ENCODE results near the gene SELENBP1.
"Not testable (repeated sequence)": the region's sequence is repeated elsewhere in the genome, so short reads cannot be mapped to it uniquely, and the experiment has no call there.

The SELENBP1 gene

DNA sequence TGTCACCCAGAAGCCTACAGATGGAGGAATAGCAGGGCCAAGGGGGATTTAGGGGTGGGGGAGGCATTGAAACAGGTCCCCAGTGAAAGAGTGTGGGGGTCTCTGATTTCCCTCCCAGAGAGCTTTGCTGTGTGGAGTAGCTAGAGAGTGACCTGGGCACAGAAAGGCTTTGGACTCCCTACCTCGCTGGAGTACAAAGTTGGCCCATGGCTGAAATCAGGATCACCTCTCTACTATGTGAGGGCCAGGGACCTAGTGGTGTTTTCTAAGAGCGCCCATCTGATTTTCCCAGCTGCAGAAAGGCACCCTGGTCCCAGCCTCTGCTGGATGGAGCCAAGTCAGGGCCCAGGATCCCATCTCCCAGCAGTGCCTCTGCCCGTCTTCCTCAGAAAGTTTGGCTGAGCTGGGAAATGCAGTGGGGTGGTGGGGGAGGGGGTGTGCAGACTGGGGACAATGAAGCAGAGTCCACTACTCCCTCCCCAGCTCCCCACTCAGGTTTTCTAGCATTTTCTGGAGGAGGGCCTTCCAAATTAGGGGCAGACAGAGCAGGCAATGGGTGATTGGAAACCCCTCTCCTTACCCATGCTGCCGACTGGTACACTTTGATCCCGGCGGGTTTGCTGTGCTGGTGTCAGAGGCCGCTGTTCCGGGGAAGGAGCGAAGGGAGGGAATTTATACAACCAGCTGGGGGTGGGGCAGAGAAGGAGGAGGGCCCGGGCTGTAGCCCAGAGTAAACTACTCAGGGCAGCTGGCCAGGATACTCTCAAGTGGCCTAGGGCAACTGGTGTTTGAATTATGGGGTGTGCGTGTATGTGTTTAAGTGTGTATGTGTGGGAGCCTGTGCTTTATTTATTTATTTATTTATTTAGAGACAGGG is at the start of gene SELENBP1:
Gene SELENBP1, minus strand, starts transcription at position 648 of the 877 bp plus-strand sequence. Its CDS starts 64 bp downstream, at position 584.
- DNase-seq: no peak

DNA sequence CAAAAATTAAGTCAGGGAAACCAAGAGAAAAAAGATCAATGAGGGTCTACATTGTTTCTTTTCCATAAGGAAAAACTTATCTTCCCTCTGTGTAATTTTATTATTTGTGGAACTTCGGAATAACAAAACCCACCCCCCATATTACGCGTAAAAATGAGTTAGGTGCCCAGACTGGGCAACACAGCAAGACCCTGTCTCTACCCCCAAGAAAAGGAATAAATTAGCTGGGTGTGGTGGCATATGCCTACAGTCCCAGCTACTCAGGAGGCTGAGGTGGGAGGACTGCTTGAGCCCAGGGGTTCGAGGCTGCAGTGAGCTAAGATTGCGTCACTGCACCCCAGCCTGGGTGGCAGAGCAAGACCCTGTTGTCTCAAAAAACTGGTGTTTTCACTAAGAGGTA is 47.3 kb upstream of the SELENBP1 start:
- DNase-seq: no peak

DNA sequence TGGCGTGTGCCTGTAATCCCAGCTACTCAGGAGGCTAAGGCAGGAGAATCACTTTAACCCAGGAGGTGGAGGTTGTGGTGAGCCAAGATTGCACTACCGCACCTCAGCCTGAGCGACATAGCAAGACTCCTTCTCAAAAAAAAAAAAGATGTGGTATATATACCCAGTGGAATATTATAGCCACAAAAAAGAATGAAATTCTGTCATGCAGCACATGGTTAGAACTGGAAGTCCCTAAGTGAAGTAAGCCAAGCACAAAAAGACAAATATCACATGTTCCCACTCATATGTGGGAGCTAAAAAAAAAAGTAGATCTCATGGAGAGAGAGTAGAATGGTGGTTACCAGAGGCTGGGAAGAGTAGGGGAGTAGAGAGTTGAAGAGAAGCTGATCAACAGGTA is 45.6 kb upstream of the SELENBP1 start:
- DNase-seq: no peak

DNA sequence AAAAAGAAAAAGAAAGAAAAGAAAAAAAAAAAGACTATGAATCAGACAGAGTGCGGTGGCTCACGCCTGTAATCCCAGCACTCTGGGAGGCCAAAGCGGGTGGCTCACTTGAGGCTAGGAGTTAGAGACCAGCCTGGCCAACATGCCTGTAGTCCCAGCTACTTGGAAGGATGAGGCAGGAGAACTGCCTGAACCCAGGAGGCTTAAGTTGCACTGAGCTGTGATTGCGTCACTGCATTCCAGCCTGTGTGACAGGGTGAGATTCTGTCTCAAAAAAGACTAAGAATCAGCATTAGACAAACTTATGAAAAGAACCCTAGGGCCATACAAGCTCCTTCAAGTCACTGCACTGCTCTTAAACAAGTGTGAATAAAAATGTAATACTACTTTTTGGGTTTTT is 43.7 kb upstream of the SELENBP1 start:
- no peak for DNase-seq

DNA sequence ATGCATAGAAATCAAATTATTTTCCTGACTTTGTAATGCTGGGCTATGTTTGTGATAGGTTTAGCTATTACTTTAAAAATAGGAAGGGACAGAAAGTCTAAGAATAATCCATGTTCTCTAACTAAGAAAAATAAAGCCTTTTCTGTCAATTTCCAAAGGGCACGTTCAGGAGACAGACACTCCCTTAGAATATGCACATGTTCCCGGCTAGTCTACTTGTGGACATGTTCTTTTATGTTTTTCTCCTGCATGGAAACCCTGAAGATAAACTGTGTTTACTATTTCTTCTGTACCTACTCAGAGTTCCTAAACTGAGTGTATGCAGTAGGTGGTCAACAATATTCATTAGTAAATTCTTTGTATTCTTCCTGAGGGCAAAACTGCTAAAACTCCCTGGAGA is 39.4 kb upstream of the SELENBP1 start:
- no peak for DNase-seq

DNA sequence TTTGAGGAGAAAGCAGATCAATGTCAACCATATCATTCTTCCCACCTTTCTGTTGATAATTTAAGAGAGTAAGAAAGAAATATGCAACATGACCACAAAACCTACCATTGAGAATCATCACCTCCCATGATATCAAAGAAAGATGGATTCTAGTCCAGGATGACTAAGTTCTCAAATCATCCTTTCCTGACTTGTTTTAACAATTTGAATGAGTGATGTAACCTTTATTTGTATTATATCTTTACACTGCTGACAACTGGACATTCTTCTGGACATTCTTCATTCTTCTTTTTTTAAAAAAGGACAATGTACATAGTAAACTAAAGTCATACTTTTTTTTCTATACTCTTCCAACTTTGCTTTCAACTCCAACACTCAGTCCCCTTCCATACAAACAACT is 36.4 kb upstream of the SELENBP1 start:
- DNase-seq: no peak

DNA sequence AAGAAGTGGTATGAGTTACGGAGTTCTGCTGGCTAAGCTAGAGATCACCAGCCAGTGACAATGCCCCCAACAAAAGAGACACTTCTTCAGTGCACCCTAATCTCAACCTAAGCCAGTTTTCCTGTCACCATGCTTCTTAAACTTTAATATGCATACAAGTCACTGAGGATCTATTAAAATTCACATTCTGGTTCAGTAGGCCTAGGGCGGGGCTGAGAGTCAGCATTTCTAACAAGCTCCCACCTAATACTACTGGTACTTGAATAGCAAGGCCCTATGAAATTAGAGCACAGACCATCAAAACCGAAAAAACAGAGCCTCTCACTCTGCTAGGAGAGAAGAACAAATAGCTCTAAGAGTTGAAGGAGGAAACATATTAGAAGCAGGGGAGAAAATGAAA is 34.8 kb upstream of the SELENBP1 start:
- no peak for DNase-seq

DNA sequence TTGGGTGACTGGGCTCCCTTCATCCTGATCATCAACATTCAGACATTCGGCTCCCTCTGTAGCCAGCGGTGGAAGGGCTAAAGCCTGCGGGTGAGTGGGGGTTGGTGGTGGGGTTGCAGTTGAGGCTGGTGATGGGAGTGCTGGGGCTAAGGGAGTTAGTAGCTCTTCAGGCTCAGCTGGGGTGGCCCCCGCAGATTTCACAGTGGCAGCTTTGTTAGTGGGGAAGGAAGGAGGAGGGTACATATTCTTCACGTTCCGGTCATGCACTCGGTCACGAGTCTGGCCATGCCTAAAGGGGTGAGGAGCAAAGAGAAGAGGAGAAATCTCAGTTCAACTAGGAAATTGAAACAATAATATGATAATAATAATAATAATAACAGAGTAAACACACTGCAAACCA is 33.7 kb upstream of the SELENBP1 start:
- no peak for DNase-seq

DNA sequence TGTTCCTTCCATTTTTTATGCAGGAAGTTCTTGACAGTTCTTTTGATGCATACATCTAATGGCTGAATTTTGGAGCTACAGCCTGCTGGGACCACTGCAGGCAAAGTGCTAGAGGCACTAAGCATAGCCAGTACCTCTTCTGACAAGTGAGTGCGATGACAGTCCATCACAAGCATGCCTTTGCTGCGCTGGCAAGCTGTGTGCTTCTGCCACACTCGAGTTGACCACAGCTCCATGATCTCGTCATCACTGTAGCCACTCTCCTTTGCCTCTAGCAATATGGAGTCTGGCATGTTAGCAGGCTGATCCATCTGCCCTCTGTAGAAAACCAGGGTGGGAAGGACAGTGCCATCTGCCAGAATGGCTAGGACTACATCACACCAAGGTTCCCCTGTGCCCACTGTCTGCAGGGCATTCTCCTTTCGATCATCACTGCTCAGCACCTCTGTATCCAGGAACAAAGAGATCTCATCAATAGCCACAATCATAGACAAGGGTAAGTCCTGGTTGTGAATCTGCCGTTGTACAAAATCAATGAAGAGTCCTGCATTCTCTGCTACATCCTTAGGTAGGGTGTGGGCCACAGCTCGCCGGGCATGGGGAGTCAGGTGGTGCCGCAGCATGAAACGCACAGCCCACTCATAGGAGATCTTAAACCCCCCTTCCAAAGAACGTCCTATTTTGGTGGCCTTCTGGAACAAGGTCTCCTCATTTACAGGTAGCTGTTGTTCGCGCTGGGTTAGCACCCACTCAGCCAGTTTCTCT is 32.9 kb upstream of the SELENBP1 start:
- DNase-seq: no peak

DNA sequence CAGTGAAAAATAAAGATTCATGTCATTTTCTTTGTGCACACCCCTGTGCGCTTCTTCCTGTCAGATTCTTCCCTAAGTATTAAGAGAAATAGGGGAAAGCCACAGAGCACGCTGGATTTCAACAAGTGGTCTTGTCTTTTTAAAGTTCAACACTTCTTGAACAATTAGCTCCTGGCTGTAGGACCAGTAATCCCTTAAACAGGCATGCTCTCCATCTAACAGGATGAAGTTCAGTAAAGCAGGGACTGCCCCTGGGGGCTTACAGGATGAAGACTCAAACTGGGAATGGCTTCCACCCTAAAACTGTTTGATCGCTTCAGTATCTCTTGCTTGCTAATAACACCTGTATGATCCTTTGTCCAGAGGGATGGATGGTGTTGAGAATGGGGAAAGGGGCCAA is 31.1 kb upstream of the SELENBP1 start:
- DNase-seq: no peak

DNA sequence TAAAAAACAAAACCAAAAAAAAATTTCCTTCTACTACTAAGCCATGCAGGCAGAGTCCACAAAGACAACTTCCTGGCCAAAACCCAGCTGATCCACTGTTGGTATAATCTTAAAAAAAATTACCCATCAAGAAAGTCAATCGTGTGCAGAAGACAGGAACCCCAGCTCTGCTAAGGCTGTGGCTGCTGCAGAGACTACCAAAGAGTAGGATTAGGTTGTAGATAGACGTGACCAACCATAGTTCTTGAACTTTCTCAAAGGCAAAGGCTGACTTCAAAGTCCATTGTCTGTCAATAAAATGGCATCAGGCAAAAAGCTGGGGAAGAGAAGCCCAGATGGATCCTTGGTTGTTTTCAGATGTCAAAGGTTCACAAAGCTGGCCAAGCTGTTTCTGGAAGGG is 30.3 kb upstream of the SELENBP1 start:
- DNase-seq: no peak

DNA sequence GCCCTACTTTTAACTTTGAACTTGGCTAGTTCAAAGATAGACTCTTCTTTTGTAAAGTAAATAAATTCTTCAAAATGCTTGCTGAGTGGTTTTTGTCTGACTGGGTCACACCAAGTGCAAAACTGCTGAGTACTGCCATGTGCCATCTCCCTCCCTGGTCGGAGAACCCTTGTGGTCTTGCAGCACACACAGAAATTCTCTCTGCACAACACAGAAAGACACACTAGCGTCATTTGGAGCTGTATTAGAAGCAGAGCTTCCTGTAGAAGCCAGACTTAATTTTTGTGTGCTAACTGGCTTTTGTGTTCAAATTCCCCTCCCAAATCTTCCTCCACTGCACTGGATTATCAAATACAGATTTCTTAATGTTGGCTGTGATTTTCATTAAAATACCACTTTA is 29.4 kb upstream of the SELENBP1 start:
- DNase-seq: no peak

DNA sequence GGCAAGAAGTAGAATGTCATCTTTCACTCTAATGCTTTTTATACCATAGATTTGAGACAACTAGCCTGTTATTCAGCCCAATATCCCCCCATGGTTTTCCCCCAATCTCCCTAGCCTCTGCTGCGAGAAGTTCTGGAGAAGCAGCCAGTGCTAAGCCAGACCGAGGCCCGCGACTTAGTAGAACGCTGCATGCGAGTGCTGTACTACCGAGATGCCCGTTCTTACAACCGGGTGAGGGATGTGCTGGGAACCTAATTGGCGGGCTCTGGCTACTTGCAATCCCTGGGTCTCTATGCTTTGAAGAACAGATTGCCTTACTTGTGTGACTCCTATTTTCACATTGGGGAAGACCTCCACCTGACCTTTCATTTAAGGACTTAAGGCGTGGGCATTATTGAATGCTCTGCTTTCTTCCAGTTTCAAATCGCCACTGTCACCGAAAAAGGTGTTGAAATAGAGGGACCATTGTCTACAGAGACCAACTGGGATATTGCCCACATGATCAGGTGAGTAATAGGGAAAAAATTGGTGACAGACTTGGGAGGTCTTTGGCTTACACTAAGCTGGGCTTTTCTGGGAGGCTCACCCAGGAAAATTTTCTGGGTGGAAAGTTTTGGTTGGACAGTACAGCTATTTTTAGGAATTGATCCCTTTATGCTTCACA is 28.8 kb upstream of the SELENBP1 start:
- DNase-seq: no peak

DNA sequence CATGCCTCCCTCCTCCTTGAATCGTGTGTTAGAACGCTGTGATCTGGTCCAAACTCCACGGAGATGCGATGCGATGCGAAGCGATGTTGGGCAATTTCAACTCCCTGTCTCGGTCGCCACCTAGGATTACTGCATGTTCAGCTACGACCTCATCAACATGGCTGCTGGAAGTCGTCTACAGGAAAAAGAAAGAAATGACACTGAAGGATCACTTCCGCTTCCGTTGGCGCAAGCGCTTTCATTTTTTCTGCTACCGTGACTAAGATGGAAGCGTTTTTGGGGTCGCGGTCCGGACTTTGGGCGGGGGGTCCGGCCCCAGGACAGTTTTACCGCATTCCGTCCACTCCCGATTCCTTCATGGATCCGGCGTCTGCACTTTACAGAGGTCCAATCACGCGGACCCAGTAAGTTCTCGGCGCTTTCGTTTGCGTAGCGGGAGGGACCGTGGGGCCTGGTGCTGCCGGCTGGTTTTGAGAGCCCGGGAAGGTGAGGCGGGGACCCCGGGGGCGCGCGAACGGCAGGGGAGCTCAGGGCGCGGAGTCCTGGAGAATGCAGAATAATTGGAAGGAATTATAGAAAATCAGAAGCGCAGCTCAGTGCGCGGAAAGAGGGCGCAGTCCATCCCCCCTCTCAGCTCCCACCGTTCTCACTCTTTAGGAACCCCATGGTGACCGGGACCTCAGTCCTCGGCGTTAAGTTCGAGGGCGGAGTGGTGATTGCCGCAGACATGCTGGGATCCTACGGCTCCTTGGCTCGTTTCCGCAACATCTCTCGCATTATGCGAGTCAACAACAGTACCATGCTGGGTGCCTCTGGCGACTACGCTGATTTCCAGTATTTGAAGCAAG is 27.0 kb upstream of the SELENBP1 start, which contains the start of gene PSMB4:
Gene PSMB4, plus strand, starts transcription at position 250 of the 848 bp plus-strand sequence. Its CDS starts 15 bp downstream, at position 265.
- peak; percentile 95 for DNase-seq

DNA sequence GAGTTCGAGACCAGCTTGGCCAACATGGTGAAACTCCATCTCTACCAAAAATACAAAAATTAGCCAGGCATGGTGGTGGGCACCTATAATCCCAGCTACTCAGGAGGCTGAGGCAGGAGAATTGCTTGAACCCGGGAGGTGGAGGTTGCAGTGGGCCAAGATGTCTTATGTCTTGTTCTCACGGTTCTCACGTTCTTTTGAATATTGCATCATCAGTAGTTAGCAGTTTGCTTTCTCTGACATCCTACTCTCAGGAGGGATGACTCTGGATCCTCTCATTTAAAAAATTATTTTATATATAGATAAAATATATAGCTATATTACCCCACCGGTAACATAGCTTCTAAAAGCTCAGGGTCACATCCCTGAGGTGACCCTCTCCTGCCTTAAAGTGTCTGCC is 23.8 kb upstream of the SELENBP1 start:
- not testable (repeated sequence) for DNase-seq

DNA sequence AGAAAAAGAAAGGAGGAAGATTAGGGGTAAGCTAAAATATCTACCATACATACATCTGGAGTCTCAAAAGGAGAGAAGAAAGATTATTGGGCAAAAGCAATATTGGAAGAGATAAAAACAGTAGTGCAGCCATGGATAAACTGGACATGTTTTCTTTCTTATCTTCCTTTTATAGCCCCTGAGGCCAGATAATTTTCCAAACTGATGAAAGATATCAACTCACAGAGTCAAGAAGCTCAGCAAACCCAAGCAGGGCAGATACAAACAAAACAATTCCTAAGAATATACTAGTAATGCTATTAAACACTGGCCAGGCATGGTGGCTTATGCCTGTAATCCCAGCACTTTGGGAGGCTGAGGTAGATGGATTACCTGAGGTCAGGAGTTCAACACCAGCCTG is 21.1 kb upstream of the SELENBP1 start:
- DNase-seq: no peak

DNA sequence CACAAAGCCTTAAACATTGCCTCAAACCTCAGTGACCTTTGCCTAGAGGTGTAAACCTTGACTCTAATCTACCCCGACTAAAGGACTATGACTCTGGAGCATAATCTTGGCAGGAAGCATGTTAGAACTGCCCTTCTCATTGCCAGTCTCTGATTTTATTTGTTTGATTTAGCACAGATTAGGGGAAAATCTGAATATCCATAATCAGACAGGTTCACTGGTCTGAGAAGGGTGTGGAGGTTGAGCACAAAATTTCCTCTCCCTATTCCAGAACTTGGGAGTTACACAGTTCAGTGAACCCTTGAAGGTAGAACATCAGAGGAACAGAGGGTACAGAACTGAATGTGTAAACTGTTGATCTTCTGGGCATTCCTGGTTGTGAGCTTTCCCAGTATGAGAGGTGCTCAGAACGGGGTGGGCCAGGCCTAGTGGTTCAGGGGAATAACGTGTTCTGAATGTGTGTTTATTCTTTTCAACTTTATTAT is 18.6 kb upstream of the SELENBP1 start:
- DNase-seq: no peak

DNA sequence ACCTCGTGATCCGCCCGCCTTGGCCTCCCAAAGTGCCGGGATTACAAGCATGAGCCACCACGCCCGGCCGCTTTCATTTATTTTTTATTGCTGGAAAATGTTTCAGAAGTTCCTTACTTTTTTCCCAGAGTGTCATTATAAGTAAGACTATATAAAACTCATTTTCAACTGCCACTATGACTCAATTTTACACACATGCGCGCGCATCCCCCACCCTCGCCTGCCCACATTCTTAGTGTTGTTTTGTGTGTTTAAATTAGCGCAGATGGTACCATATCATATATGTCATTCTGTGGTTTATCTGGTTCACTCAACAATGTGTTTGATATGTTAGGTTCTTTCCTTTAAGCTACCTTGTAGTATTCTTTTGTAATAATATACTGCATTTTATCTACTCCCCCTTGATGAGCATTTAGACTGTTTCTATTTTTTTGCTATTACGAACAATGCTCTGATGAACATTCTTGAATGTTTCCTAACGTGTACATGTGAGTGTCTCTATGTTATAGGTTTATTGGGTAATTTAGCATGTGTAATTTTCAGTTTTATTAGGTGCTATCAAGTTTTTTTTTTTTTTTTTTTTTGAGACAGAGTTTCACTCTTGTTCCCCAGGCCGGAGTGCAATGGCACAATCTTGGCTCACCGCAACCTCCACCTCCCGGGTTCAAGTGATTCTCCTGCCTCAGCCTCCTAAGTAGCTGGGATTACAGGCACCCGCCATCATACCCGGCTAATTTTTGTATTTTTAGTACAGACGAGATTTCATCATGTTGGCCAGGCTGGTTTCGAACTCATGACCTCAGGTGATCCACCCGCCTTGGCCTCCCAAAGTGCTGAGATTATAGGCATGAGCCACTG is 17.9 kb upstream of the SELENBP1 start:
- not testable (repeated sequence) for DNase-seq

DNA sequence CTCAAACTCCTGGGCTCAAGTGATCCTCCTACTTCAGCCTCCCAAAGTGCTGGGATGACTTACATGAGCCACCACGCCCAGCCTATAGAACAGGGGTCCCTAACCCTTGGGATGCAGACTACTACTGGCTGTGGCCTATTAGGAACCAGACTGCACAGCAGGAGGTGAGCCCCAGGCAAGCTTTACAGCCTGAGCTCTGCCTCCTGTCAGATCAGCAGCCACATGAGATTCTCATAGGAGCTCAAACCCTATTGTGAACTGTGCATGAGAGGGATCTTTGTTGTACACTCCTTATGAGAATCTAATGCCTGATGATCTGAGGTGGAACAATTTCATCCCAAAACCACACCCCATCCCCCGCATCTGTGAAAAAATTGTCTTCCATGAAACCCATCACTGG is 13.5 kb upstream of the SELENBP1 start:
- DNase-seq: no peak

DNA sequence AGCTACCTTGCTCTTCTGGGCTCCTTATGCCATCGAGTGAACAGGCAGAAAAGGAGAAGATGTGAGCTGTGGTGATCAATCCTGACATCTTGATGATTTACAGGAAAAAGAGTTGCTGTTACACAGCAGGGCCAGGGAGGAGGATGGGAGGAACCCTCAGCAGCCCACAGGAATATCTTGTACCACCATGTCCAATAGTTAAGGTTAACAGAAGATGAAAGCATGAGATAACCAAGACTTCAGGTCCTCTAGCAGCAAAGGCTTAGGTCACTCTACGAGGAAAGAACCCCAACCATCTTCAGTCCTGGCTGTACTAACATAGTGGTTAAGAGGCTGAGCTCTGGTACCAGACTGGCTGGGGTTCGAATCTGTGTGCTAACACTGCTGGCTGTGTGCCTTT is 12.1 kb upstream of the SELENBP1 start:
- no peak for DNase-seq

DNA sequence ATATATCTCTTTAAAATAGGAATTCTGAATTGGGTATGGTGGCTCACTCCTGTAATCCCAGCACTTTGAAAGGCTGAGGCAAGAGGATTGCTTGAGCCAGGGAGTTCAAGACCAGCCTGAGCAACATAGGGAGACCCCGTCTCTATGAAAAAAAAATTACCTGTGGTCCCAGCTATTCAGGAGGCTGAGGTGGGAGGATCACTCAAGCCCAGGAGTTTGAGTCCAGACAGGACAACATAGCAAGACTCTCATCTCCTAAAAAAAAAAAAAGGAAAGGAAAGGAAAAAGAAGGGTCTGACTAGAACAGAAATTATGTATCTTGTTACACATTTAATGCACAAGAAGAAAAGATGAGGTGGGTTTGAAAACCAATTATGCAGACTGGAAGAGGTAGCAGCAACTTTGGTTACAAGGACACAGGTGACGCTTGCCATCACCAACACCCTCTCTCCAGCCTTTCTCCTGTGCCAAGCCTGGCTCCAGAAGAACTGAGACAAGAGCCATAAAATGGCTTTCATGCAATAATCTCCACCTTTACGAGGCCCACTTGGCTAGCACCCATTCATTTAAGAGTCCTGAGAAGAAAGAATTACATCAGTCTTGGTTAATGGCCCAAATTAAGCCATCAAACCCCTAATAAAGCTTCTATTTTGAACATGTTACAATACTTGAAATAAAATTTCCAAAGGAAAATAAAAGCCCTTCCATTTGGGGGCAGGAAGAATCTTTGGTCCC is 4.8 kb upstream of the SELENBP1 start:
- DNase-seq: no peak

Data from AML-193 (cell line).